ENCODE measurements around the gene HIPK4.

DNA sequence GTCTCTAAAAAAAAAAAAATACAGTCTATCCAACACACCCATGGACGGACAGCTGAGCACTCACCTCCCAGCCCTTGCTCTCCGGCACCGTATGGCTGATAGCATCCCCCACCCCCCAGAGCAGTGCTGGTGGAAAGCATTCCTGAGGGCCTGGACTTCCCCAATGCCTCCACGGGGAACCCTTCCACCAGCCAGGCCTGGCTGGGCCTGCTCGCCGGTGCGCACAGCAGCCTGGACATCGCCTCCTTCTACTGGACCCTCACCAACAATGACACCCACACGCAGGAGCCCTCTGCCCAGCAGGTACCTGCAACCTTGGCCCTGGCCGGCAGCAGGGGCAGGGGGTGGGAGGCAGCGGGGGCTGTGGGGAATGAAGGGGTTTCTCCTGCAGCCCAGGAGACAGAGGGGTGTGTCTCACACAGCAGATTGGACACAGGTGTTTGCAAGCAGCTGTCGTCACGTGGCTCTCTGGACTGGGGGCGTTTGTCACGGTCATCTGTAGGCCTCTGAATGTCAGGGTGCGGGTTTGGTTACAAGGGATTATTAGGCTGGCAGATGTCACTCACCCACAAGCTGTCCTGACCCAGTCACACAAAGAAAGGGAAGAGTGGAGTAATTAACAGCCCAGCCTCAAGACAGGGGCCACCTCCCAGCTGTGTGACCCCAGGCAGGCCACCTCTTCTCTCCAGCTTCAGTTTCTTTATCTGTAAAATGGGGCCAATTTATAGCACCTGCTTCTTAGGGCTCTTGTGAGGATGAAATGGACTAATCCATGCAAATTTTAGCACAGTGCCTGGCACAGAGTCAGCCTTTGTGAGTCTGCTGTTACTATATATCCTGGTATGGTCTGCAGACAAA, 22.2 kb downstream of the HIPK4 start:
- TF ChIP-seq EZH2phosphoT487 (IDR thresholded peaks at IDR 0.05; ENCODE audit: borderline replicate concordance, low read length), result no peak
- TF ChIP-seq, protein P1, sequence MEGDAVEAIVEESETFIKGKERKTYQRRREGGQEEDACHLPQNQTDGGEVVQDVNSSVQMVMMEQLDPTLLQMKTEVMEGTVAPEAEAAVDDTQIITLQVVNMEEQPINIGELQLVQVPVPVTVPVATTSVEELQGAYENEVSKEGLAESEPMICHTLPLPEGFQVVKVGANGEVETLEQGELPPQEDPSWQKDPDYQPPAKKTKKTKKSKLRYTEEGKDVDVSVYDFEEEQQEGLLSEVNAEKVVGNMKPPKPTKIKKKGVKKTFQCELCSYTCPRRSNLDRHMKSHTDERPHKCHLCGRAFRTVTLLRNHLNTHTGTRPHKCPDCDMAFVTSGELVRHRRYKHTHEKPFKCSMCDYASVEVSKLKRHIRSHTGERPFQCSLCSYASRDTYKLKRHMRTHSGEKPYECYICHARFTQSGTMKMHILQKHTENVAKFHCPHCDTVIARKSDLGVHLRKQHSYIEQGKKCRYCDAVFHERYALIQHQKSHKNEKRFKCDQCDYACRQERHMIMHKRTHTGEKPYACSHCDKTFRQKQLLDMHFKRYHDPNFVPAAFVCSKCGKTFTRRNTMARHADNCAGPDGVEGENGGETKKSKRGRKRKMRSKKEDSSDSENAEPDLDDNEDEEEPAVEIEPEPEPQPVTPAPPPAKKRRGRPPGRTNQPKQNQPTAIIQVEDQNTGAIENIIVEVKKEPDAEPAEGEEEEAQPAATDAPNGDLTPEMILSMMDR (conservative IDR thresholded peaks at IDR 0.05; ENCODE audit: low read depth, low read length), result no peak
- TF ChIP-seq EZH2 (IDR thresholded peaks at IDR 0.05; ENCODE audit: low read length, unreplicated experiment), result no peak

Data from PC-3 (cell line).